ENCODE measurements around the gene LHX8.
"Not testable (repeated sequence)": the region's sequence is repeated elsewhere in the genome, so short reads cannot be mapped to it uniquely, and the experiment has no call there.

LHX8 gene

DNA sequence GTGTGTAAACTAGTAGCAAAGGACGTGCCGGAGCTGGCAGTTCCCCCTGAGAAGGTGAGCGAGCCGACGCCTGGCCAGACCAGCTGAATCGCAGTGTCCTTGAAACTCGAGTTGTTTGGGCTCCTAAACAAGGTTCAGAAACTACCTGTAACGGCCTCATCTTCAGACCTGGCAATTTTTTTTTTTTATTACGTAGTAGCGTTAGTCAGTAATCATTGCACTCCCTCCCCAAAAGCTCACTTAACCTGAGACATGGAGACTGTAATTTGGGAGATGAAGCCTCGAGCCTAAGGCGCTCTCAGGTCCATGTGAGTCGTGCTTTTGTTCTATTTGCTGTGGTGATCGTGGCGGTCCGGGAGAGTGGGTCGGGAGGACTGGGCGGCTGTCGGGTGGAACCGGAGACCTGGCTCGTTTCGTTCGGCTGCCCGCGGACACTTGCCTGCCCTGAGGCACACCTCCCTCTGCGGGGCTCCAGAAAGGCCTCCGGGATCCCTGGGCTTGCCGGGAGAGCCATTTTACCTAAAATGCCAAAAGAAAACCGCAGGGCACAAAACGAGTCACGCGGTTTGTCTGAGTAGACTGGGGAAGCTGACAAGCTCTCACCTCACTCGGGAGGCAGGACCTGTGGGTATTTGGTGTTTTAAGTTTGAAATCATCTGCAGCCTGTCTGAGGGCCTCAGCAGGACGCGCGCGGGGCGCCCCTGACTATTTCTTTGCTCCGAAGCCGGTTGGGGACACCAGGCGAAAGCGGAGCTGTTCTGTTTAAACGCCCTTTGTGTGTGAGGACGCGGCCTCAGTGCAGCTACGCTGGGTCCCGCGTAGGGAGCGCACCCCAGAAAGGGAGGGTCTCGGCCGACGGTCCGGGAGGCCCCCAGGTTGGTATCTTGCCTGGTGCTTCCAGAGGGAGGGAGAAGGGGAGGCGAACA lies 722 bp downstream of the LHX8 start:
- DNase-seq = no peak

DNA sequence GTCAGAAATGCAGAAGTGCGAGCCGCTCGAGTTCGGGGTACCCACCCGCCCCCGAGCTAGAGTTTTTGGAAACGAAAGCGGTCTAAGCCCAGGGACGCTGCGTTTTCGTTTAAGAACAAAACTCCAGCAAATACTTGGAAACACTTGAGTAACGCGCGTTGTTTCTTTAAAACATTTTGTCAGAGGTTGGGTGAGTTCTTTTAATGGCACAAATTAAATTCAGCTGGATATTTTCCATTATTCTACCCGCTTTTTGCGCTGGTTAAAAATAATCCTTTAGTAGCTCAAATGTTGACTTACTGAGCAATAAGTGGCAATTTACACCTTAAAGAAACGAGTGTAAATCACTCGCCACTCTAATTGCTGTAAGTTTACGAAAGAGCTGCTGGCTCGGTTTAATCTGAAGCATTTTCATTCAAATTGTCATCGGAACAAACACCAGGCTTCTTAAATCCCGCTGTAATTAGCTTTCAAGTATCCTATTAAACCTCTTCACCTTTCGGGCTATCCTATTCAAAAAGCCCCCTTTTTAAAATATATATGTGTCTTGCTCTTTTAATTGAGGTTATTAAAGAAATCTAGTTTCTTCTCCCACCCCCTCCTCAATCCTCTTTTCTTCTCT lies 1.5 kb downstream of the LHX8 start:
- no peak for DNase-seq

DNA sequence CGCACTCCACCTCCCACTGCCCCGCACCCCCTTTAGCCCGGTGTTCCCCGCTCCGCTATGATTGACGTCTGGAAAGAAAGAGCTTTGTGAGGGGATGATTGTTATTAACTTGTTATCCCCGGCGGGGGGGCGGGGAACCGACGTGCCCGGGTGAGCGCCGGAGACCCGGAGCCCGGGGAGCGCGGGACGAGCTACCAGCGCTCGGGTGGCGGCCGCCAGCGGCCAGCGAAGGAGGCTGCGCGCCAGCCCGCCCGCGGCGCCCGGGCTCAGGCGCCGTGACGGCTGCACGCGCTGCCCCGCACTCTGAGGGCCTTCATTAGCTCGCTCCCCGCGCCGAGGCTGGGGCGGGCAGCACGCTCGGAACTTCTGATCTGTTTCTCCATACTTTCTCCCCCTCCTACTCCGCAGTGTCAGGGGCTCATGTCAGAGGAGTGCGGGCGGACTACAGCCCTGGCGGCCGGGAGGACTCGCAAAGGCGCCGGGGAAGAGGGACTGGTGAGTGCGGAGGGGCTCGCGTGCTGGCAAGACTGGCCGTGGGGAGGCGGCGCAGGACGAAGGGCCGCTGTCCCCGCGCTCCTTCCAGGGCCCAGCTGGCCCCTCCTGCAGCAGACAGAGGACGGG lies 2.1 kb downstream of the LHX8 start:
- DNase-seq = no peak

DNA sequence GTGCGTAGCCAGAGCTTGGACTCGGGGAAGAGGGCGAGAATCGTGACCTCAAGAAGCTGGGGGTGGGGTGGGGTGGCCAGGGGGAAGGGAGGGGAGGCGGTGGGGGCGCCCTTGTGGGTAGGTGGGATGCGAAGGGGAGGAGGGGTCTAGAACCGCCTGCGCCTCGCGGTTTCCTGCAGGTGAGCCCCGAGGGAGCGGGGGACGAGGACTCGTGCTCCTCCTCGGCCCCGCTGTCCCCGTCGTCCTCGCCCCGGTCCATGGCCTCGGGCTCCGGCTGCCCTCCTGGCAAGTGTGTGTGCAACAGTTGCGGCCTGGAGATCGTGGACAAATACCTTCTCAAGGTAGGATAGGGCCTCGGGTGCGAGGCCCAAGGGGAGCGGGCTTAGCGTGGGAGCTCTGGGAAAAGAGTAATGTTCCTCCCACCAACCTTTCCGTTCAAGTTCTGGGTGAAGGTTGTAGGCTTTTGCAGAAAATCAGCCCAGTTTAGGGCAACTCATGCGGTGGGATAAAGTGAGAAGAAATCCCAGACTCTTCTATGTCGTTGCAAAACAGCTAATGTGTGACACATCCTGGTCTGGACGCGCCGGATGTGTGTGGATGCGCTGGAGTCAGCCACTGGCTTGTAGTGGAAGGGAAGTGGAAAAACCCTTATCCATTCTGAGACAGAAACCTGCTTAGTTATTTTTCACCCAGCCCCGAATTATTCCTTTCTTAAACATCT lies 2.9 kb downstream of the LHX8 start:
- no peak for DNase-seq

DNA sequence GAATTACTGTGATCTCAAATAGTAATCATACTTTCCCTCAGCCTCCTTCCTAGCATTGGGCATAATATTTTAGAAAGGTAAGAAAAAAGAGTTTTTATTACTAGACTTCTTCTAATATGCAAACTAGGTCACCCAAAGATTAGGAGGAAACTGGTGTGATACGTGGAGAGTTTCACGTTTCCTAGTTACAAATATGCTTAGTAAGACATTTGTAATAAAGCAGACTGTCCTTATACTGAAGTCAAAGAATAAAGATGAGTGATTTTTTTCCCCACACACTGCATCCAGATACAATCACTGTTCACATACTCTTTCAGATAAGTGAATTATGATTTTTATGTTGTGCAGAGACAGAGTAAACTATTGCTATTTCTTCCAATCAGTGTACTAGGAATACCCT lies 17.9 kb downstream of the LHX8 start:
- no peak for DNase-seq

DNA sequence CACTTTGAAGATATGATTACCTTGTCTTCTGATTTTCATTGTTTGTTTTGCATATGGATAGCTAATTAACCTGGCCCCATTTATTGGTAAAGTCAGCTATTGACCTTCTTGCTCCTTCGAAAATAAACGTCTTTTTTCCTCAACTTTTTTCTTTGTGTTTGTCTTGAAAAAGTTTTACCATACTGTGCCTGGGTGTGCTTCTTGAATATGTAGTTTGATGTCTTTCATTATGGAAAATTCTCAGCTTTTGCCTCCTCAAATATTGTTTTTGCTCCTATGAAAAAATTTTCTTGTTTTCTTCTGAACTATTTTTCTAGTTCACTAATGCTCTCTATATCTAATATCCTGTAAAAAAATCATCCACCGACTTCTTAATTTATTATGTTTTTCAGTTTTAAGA lies 25.0 kb downstream of the LHX8 start:
- no peak for DNase-seq

DNA sequence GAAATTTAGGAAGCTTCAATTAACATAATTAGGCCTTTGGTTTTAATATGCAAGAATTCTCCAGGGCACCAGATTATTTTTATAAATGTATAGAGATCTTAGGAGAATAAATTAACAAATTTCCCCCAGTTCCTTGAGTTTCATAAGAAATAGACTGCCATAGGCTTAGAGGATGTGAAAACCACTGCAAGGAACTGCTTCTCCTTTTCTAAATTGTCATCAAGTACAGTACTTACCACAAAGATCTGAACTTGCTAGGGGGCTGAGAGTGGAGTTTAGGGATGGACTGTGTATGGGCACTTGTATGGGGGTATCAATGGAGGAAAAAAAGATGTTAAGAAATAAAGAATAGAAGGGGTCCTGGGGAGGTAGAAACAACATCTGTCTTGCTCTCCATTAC lies 31.1 kb downstream of the LHX8 start:
- DNase-seq = no peak

DNA sequence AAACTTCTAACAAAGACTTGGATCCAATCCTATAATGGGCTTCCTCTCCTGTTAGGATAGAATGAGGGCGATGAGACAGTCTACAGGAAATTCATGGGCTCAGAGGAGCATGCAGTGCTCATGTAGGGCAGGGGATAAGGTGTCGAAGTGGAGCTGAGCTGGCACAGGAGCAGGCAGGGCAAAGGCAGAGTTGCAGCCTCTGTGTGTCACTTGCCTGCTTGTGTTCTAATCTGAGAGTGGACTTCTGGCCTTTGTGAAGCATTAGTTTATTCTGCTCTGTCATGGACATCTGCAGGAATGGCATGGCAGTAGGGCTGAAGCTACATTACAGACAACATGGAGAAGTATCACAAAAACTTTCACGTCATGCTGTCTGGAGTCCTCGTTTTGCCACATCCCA lies 32.6 kb downstream of the LHX8 start:
- no peak for DNase-seq

DNA sequence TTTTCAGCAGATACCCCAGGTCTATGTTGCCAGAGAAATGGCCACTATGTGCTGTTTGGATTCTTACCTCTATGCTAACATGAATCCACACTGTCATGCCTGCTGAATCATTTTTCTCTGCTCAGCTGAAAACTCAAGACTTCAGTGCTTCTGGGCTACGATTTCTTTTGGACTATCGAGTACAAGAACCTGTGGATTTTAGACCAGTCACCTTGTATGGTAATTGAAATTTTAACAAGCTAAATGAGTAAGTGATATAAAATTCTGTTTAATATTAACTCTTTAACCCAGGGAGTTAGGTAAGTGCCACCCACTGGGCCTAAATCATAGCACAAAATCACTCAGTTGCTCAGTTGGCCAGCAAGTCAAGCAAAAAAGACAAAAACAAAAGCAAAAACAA lies 35.8 kb downstream of the LHX8 start:
- DNase-seq = no peak

DNA sequence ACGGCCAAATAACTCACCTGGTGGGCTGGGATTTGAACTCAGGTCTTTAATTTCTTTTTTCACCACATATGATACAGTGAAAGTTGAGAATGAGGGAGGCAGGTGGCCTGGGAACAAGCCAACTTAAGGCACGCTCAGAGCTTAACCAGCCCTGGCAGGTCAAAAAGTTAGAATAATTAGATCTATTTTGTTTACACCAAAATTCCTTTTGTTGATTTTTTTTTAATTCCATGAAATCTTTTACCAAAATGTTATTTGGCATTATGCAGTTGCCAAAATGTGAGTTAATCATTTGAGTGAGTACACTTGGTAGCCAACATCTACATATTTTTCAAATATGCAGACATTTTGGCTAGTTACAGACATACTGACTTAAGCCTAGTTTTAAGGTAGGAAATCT lies 36.8 kb downstream of the LHX8 start:
- DNase-seq = no peak

DNA sequence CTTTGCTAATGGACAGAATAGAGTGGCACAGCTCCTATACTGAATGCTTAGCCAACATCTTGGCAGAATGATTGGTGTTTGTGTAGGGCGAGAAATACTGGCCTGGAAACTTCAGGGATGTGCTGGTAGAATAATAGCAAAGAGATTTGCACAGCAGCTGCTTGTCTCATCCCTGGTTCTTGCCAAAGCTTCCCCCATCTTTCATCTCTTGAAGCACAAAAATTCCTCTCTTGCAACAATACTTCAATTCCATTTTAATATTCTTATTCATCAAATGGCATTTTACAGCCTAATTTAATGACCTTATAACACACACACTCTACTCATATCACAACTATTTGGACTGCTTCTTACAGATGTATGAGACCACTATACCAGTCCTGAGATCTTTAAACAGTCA lies 37.7 kb downstream of the LHX8 start:
- DNase-seq = no peak

DNA sequence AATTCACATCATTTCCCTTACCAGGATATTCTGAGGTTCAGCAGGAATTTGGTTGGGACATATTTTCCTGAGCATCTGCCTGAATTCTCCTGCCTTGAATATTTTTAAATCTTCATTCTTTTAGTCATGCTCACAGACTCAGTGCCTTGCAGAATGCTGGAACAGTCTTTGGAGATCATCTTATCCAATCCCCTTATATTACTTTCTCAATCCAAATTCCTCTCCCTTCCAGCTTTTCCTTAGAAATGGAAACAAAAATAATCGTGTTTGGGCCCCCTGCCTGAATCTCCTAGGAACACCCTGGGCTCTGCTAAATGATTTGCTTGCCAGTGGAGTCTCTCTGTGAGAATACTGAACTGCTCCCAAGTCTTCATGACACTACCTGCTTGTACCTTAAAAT lies 38.4 kb downstream of the LHX8 start:
- no peak for DNase-seq

DNA sequence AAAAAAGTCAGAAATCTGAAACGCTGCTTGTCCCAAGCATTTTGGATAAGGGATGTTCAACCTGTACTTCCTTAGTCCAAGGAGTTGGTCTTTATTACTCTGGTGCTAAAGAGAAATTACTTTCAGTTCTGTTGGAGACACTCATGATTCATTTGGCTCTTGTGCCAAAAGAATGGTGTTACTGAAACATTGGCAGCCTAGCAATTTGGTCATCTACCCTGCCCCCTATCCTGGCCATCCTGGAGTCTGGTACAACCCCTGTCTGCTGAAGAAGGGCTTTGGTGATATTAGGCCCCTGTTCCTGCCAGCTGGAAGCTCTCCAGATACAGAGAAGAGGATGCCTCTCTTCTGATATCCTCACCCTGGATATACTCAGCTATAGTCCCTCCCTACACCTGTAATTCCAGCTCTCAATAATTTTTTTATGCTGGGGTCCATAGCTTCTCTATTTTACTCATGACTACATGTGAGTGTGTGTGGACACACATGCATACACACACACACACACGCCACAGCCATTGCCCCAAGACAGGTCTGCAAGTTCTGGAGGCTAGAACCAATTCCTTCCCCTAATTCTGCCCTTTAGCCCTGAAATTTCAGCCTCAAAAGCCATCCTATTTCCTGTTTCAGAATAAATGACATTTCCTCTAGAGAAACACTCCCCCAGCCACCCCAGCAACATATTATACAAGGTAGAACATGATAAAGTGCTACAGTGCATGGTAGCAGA lies 40.0 kb downstream of the LHX8 start:
- DNase-seq = no peak

DNA sequence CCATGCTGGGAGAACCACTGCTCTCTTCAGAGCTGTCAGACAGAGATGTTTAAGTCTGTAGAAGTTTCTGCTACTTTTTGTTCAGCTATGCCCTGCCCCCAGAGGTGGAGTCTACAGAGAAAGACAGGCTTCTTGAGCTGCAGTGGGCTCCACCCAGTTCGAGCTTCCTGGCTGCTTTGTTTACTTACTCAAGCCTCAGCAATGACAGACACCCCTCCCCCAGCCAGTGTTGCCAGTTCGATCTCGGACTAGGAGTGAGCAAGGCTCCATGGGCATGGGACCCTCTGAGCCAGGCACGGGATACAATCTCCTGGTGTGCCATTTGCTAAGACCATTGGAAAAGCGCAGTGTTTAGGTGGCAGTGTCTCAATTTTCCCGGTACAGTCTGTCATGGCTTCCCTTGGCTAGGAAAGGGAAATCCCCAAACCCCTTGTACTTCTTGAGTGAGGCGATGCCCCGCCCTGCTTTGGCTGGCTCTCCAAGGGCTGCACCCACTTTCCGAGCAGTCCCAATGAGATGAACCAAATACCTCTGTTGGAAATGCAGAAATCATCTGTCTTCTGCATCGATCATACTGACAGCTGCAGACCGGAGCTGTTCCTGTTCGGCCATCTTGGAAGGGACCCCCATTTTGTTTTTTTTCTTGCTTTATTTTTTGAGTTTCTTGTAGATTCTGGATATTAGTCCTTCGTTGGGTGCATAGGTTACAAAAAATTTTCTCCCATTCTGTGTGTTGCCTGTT lies 47.2 kb downstream of the LHX8 start:
- DNase-seq = not testable (repeated sequence)

DNA sequence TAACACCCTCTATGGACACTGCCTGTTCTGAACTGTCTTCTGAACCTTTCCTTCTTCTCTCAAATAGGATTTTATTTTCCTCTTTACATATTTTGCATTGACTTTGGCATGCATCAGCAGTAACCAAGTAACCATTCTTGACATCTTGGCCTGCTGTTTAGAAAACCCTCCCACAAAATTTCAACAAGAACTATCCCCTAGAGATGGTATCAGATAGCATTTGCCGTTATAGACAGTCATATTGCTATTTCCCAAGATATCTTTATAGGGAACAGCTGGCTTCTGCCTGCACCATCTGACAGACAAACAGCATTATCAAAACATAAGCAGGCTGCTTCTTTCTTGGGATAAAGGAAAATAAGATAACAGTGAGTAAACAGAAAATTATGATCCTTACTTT lies 54.7 kb downstream of the LHX8 start:
- no peak for DNase-seq

DNA sequence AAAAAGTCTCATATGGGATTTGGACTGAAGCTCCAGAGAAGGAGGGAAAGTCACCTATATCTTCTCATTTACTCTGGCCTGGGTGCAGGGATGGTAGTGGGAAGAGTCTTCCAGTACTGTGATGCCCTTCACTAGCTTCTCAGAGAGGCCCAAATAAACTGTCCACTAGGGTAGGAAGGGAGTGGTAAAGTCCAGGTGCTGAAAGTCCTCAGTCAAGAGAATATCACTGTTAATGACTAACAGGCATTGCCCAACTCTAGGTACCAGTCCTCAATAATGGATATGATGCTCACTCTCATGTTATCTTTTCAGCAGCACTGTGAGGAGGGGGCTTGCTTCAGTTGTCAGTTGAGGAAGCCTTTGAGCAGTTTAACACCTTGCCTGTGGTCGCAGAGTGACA lies 64.0 kb downstream of the LHX8 start:
- no peak for DNase-seq

DNA sequence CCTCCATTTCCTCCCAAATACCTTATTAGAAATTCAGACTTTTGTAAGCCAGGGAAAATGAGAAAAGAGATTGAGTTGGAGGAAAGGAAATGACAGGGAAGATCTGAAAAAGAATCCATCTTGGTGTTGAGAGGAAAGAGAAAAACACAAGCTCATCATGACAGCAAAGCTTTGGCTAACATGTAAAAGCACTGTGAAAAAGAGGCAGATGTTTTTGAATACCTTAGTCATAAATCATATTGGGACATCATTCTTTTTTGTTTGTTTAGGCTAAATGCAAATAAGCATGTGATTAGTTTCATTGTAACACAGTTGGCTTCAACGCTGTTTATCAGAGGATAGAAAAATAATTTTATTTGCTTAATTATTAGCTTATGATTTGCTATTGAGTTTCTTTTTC lies 64.6 kb downstream of the LHX8 start:
- DNase-seq = no peak

DNA sequence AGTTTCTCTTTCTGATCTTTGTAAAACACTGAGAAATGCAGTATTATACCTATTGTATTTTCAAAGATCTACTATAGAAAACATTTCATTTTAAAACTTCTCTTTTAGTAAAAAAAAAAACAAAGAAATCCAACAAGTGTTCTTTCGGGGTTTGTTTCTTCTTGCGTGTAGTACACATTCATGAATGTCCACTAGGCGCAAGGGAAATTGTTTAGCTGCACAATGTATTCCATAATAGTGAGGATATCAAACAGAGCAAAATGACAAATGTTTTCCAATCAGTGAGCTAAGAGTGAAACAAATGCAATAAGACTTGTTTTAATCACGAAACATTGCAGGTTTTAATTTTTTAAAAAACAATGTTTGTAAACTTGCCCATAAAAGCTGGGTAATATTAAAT lies 68.6 kb downstream of the LHX8 start:
- no peak for DNase-seq

DNA sequence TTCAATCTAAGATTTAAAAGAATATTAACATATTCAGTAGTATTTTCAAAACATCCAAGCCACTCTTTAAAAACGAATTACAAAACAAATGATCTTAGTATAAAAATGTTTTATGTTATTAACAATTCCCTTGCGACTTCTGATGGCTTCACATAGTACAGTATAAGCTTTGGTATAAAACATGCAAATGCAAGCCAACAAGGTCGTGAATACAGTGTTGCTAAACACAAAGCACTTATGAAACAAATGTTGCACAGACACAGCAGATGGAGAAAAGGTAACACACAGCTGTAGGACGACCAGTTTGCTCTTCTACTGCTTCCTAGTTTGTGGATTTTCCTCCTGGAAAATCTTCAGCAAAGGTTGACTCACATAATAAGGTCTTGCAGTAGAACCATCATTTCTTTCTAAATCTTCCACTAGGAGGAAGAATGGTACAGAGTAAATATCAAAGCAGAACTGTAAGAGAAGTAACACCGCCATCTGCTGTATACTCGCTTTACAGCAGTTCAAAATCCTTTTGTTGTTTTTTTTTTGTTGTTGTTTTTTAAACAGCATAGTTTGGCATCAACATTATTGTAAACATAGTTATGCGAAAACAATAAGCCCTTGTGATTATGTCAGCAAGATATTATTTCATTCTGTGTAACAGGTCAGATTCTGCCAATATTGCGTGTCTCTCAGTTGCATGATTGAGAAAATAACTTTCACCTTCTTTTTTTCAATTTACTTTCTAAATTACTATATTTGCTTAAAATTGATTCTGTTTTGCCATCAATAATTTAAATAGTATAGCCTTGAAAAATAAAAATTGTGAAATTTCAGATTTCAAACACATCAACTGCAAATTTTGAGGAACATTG lies 69.5 kb downstream of the LHX8 start:
- DNase-seq = no peak

DNA sequence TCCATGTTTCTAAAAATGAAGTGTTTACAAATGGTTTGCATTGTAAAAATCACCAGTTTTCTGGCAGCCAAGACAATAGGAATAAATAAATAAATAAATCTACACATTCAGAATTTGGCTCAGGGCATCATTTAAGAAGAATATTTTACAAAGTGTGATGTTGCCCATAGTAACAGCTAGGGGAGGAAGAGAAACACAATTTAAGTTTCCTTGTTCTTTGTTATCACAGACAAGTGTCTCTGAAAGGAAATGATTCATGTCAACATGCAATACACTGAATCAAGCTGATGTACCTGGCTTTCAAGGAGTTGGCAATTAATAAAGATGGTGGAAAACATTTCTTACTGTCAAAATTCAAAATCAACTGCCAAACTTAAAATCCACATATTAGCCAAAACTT lies 74.7 kb downstream of the LHX8 start:
- no peak for DNase-seq
